Kidney (tissue), 14 donors: ENCODE data around the gene TLX2. TPM values are rescaled to one million over a fixed set of nuclear protein-coding genes. Genes with fewer than 3 reads are reported as not detected.

Experiments
- DNase-seq, 5 donors: peaks; one replicate each; pipeline ENCODE4 v3.0.0-alpha.2; 2013 to 2020
- FAIRE-seq: peaks from 2 replicates; lab custom pipeline; 2012; peaks lifted over from hg19 to GRCh38; lab: Jason Lieb, UNC
- H3K27ac ChIP-seq, 2 donors: one replicate each; pipeline ENCODE4 v1.7.0; 2013; ENCODE audit warnings: low read depth in 2 of 2, low read length in 2 of 2, inconsistent platforms in 1 of 2
- H3K27me3 ChIP-seq: one replicate; pipeline ENCODE4 v1.7.1; 2013; ENCODE audit warnings: low read length, inconsistent platforms; ENCODE audit not compliant: control insufficient read depth, insufficient read depth
- H3K36me3 ChIP-seq, 3 donors: one replicate each; pipeline versions ENCODE4 v1.7.0 to v1.7.1; 2013; ENCODE audit warnings: low read length in 3 of 3, control low read depth in 1 of 3, inconsistent platforms in 1 of 3; ENCODE audit not compliant: insufficient read depth in 3 of 3, control insufficient read depth in 2 of 3
- H3K4me1 ChIP-seq, 3 donors: one replicate each; pipeline versions ENCODE4 v1.7.0 to v1.7.1; 2013; ENCODE audit warnings: low read length in 3 of 3, inconsistent platforms in 1 of 3, low read depth in 1 of 3; ENCODE audit not compliant: control insufficient read depth in 2 of 3, insufficient read depth in 2 of 3
- H3K4me3 ChIP-seq, 3 donors: one replicate each; pipeline versions ENCODE4 v1.7.0 to v1.8.1; 2013; ENCODE audit warnings: low read length in 3 of 3, control low read depth in 1 of 3, inconsistent platforms in 1 of 3
- H3K9ac ChIP-seq, 3 donors: one replicate each; pipeline versions ENCODE4 v1.7.0 to v1.7.1; 2013; ENCODE audit warnings: low read length in 3 of 3, control low read depth in 1 of 3, inconsistent platforms in 1 of 3
- H3K9me3 ChIP-seq, 3 donors: one replicate each; pipeline versions ENCODE4 v1.7.0 to v1.7.1; 2013; ENCODE audit warnings: low read length in 3 of 3, control low read depth in 1 of 3, inconsistent platforms in 1 of 3; ENCODE audit not compliant: control insufficient read depth in 2 of 3, insufficient read depth in 1 of 3
- CTCF ChIP-seq: IDR thresholded peaks from 3 replicates; pipeline ENCODE4 v1.5.1; 2012; ENCODE audit warnings: mild to moderate bottlenecking, moderate library complexity, borderline replicate concordance; ENCODE audit not compliant: insufficient read depth; ENCODE audit errors: extremely low read depth
- intact Hi-C: fragments of 100-400 bp; cut with DNase I; formaldehyde crosslinking; loops from one replicate; pipeline ENCODE4 v1.11.1; 2022
- polyA plus RNA-seq: library from polyadenylated mRNA; stranded (reverse); fragments of 350-450 nt; fragmentation: Illumina TruSeq; extraction: RNeasy Lipid Tissue Mini Kit (QIAGEN cat#74804); gene quantifications from one replicate; pipeline ENCODE4 v1.2.3, GENCODE V29; 2014; ENCODE audit warnings: low read depth, low replicate concordance; ENCODE audit not compliant: insufficient read depth
- total RNA-seq: library from RNA; stranded (reverse); fragmentation: NEBNext Ultra II Directional; extraction: Animal tissue kit (Norgen Biotek cat#: 25700); gene quantifications from one replicate; pipeline ENCODE4 v1.2.1, GENCODE V29; 2021
- donor health status: control.
- donor health status: control.
- donor health status: control.
- donor health status: control.
- donor health status: control.
- donor health status: DM: yes; HTN: yes; CAD: no.
- donor health status: Normal renal cell carcinoma (clear cell type).

Gene TLX2
- total and polyA plus RNA-seq, 2 donors from 2014 or later: not detected

- intact Hi-C loops: no loop called here
- H3K27me3 ChIP-seq: no peaks in the 10 kb centered on the region
- peak within 1 kb of the TSS; percentile 69 to 79 for H3K27ac ChIP-seq
- FAIRE-seq (no peak), DNase-seq (peak; percentile 99 to 100 (median 99))
- H3K4me1 ChIP-seq: peaks cover 4 to 16% (median 7%) of the 10 kb centered on the region in 3 donors
- peak within 1 kb of the TSS; percentile 87 to 96 (median 91) for H3K4me3 ChIP-seq
- peak within 1 kb of the TSS; percentile 71 to 84 (median 83) for H3K9ac ChIP-seq
- peak; percentile 1 for TF ChIP-seq CTCF
- H3K36me3 ChIP-seq: peaks cover 0 to 32% (median 19%) of the 10 kb centered on the region in 3 donors
- no peaks in the 10 kb centered on the region for H3K9me3 ChIP-seq
Measured at GRCh38 chr2:74529357-74530238, 15.3 kb downstream of the TLX2 start, which contains the start of the genes AUP1 and HTRA2. Gene AUP1 (minus strand): TSS chr2:74529706. CDS start chr2:74529629, 77 bp downstream. Gene HTRA2 (plus strand): TSS chr2:74529933. CDS start chr2:74530007, 74 bp downstream.

GRCh38 chr2:74530239-74531187, 16.3 kb downstream of the TLX2 start:
- Histone ChIP-seq H3K27ac (peak overlapping the region; percentile 69 to 79), H3K9me3 (no peaks in the 10 kb centered on the region), H3K27me3 (no peaks in the 10 kb centered on the region), H3K9ac (peak overlapping the region; percentile 43 to 71 (median 45)), H3K36me3 (peaks cover 0 to 32% (median 19%) of the 10 kb centered on the region in 3 donors), H3K4me1 (peaks cover 4 to 16% (median 7%) of the 10 kb centered on the region in 3 donors), H3K4me3 (peak overlapping the region; percentile 58 to 91 (median 66))
- FAIRE-seq: no peak
- TF ChIP-seq CTCF: no peak
- intact Hi-C loops: no loop called here
- peak; percentile 31 to 88 (median 59) for DNase-seq

GRCh38 chr2:74531666-74532065, 17.4 kb downstream of the TLX2 start:
- intact Hi-C loops: no loop called here
- no peak for FAIRE-seq

More at GRCh38 chr2:74531666-74532065, 17.4 kb downstream of the TLX2 start:
- peaks cover 0 to 24% (median 11%) of the 10 kb centered on the region in 3 donors for H3K36me3 ChIP-seq
- H3K27ac ChIP-seq: no peak overlapping the region
- H3K27me3 ChIP-seq: no peaks in the 10 kb centered on the region
- no peak overlapping the region for H3K4me3 ChIP-seq
- DNase-seq: no peak
- no peak overlapping the region for H3K9ac ChIP-seq
- no peaks in the 10 kb centered on the region for H3K9me3 ChIP-seq
- peaks cover 4 to 16% (median 7%) of the 10 kb centered on the region in 3 donors for H3K4me1 ChIP-seq
- TF ChIP-seq CTCF: no peak
